GM12878 (cell line): Measurements from ENCODE around the gene GID8.

Source experiments
- ATF3 ChIP-seq: IDR thresholded peaks from 2 replicates; pipeline ENCODE4 v1.6.1; 2011; ENCODE audit warnings: low read depth, mild to moderate bottlenecking, low read length, moderate library complexity, borderline replicate concordance; ENCODE audit errors: extremely low read depth
- CEBPB ChIP-seq, 2 experiments: fragments of 150-350 bp in 1 of 2; IDR thresholded peaks; 2 replicates each; pipeline ENCODE4 v1.6.1; 2012 to 2014; ENCODE audit warnings: low read depth in 2 of 2, low read length in 2 of 2, borderline replicate concordance in 1 of 2, inconsistent platforms in 1 of 2
- CTCF ChIP-seq, 3 experiments: IDR thresholded peaks in 2 of 3; conservative IDR thresholded peaks in 1 of 3; 2 replicates each; pipeline ENCODE4 v1.5.1; 2011; ENCODE audit warnings: low read depth in 3 of 3, low read length in 3 of 3, mild to moderate bottlenecking in 3 of 3, control low read depth in 2 of 3, moderate library complexity in 2 of 3, inconsistent platforms in 1 of 3, mixed read lengths in 1 of 3; ENCODE audit not compliant: control insufficient read depth in 2 of 3, insufficient read depth in 1 of 3; ENCODE audit errors: extremely low read depth in 1 of 3
- EP300 ChIP-seq, 2 experiments: fragments of 150-350 bp in 1 of 2; IDR thresholded peaks; 2 replicates each; pipeline ENCODE4 v1.6.1; 2011 to 2012; ENCODE audit warnings: low read depth in 2 of 2, low read length in 2 of 2, borderline replicate concordance in 1 of 2, improper control_type of control experiment in 1 of 2, inconsistent platforms in 1 of 2; ENCODE audit not compliant: control insufficient read depth in 1 of 2
- HDAC2 ChIP-seq: fragments of 200-600 bp; sonication (generic); IDR thresholded peaks from 2 replicates; pipeline ENCODE4 v1.6.1; 2017
- LARP7 ChIP-seq: fragments of 450-650 bp; IDR thresholded peaks from 2 replicates; pipeline ENCODE4 v1.6.1; 2017; ENCODE audit warnings: mild to moderate bottlenecking
- SKIL ChIP-seq: fragments of 450-650 bp; IDR thresholded peaks from 2 replicates; pipeline ENCODE4 v1.6.1; 2017; ENCODE audit warnings: mild to moderate bottlenecking, low read depth, inconsistent platforms; ENCODE audit not compliant: poor library complexity, severe bottlenecking

GRCh38 chr20:62996596-62996982 is 58.6 kb downstream of the GID8 start:
- TF ChIP-seq CEBPB (IDR thresholded peaks at IDR 0.05; ENCODE audit: borderline replicate concordance in 1 of 2, low read depth in 2 of 2, low read length in 2 of 2) (no peak), LARP7 (no peak), SKIL (no peak), ATF3 (no peak), CTCF (IDR thresholded peaks at IDR 0.05 in 2 of 3, conservative IDR thresholded peaks at IDR 0.05 in 1 of 3; ENCODE audit: control insufficient read depth in 2 of 3, extremely low read depth in 1 of 3, insufficient read depth in 1 of 3, low read depth in 3 of 3, low read length in 3 of 3) (no peak), EP300 (IDR thresholded peaks at IDR 0.05; ENCODE audit: borderline replicate concordance in 1 of 2, control insufficient read depth in 1 of 2, low read depth in 2 of 2, low read length in 2 of 2) (no peak), HDAC2 (no peak)
